Upper lobe of left lung (tissue), 6 donors: ENCODE data around the gene SARS1. TPM values are rescaled to one million over a fixed set of nuclear protein-coding genes. Genes with fewer than 3 reads are reported as not detected.

Experiments used
- ATAC-seq, 2 donors: fragments of 200-7000 bp; cut with Tn5 transposase; one replicate each; pipeline ENCODE4 v1.9.1; 2022; ENCODE audit warnings: mild to moderate bottlenecking in 2 of 2, moderate library complexity in 2 of 2; ENCODE audit not compliant: low FRiP score in 2 of 2
- DNase-seq, 2 donors: peaks; one replicate each; pipeline ENCODE4 v3.0.0-alpha.2; 2019 to 2020
- H3K27ac ChIP-seq, 4 donors: fragments of 200-600 bp; sonication (generic); one replicate each; pipeline ENCODE4 v1.5.1; 2016 to 2019
- H3K27me3 ChIP-seq, 4 donors: fragments of 200-600 bp; sonication (generic); one replicate each; pipeline ENCODE4 v1.5.1; 2017 to 2019
- H3K36me3 ChIP-seq, 4 donors: fragments of 200-600 bp; sonication (generic); one replicate each; pipeline ENCODE4 v1.5.1; 2016 to 2019
- H3K4me1 ChIP-seq, 4 donors: fragments of 200-600 bp; sonication (generic); one replicate each; pipeline ENCODE4 v1.5.1; 2018 to 2019
- H3K4me3 ChIP-seq, 4 donors: fragments of 200-600 bp; sonication (generic); one replicate each; pipeline ENCODE4 v1.5.1; 2017 to 2019; ENCODE audit warnings: mild to moderate bottlenecking in 2 of 4, moderate library complexity in 1 of 4
- H3K9me3 ChIP-seq, 4 donors: fragments of 200-600 bp; sonication (generic); one replicate each; pipeline ENCODE4 v1.5.1; 2018 to 2019
- EP300 ChIP-seq, 4 donors: sonication (generic); formaldehyde crosslinking; IDR thresholded peaks; one replicate each; pipeline ENCODE4 v1.5.1; 2017; ENCODE audit warnings: antibody characterized with exemption in 4 of 4, control low read depth in 2 of 4
- POLR2A ChIP-seq, 4 donors: fragments of 450-650 bp; IDR thresholded peaks; one replicate each; pipeline ENCODE4 v1.5.1; 2016 to 2017; ENCODE audit warnings: antibody characterized with exemption in 4 of 4, mild to moderate bottlenecking in 2 of 4
- POLR2AphosphoS5 ChIP-seq, 2 donors: sonication (generic); formaldehyde crosslinking; IDR thresholded peaks; one replicate each; pipeline ENCODE4 v1.5.1; 2017; ENCODE audit warnings: antibody characterized with exemption in 2 of 2
- WGBS, 2 donors: methylation state at CpG; one replicate each; pipeline ENCODE4 v1.1.5; 2017 to 2018; 5-methylcytosine and 5-hydroxymethylcytosine counted together
- total RNA-seq, 6 donors: library from RNA; depleted of rRNA in 4 of 6; stranded (reverse); fragments of >200 nt in 4 of 6; gene quantifications; one replicate each; pipeline versions ENCODE4 v1.1.0 to v1.2.1, GENCODE V29; 2016 to 2021
- TF ChIP-seq, protein P1 (sequence below), 6 experiments: fragments of 450-650 bp in 4 of 6; fragments of 200-600 bp in 2 of 6; sonication (generic) in 2 of 6; IDR thresholded peaks; one replicate each; pipeline ENCODE4 v1.5.1; 2016 to 2019; ENCODE audit warnings: antibody characterized with exemption in 6 of 6
- donor health status: DM: no; HTN: no; CAD: no; lungs with moderate emphysema.
- donor health status: DM: no; HTN: yes; CAD: no; lungs with severe emphysema.

The SARS1 gene
- total RNA-seq, 6 donors from 2014 or later: 126 to 212 (median 160) TPM

DNA sequence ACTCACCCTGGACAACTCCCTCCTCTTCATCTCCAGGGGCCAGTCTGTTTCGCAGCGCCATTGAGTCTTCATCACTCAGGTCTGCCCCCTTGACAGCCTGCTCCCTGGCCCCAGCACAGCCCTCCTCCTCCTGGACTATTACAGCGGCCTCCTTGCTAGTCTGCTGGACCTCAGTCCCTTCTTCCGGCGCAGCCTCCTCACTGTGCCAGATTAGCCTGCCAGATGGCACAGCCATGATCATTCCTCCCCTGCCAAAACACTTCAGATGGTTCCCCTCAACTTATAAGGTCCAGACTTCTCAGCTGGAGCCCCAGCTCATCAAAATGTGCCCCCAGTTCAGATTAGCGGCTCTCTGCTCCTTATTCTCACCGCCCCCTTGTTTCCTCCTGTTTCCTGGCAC lies 28.7 kb downstream of the SARS1 start:
- DNase-seq: peak in 1 of 2 donors; percentile 21
- H3K27ac ChIP-seq: peak overlapping the region in 1 of 4 donors; percentile 7

DNA sequence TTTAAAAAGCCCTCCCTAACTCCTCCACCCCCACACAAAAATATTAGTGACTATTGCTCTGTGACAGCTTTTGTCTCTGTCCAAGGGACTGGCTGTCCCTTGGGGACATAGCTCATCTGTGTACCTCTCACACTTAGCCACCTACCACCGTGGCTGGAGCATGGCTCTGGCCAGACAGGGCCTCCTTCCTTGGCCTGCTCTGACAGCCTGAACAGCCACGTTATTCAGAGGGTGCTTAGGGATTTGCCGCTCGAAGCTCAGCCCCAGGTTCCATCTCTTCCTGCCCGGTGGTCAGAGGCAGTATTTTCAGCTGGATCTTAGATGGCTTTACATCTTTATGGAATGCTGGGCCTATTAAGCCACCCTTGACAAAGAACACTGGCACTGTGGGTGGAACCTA lies 29.5 kb downstream of the SARS1 start:
- H3K27me3 ChIP-seq: no peaks in the 10 kb centered on the region
- no peak overlapping the region for H3K4me3 ChIP-seq
- no peak for ATAC-seq
- H3K4me1 ChIP-seq: peaks cover 15 to 25% (median 21%) of the 10 kb centered on the region in 4 donors
- no peak overlapping the region for H3K27ac ChIP-seq
- H3K36me3 ChIP-seq: peaks cover 6 to 13% (median 9%) of the 10 kb centered on the region in 4 donors
- WGBS, 2 donors: 64 to 76% methylated on average over 5 of the region's 5 CpGs
- no peaks in the 10 kb centered on the region for H3K9me3 ChIP-seq
- TF ChIP-seq EP300 (IDR thresholded peaks at IDR 0.05): no peak
- TF ChIP-seq POLR2A (IDR thresholded peaks at IDR 0.05): no peak
- TF ChIP-seq POLR2AphosphoS5 (IDR thresholded peaks at IDR 0.05): no peak
- TF ChIP-seq, protein P1, sequence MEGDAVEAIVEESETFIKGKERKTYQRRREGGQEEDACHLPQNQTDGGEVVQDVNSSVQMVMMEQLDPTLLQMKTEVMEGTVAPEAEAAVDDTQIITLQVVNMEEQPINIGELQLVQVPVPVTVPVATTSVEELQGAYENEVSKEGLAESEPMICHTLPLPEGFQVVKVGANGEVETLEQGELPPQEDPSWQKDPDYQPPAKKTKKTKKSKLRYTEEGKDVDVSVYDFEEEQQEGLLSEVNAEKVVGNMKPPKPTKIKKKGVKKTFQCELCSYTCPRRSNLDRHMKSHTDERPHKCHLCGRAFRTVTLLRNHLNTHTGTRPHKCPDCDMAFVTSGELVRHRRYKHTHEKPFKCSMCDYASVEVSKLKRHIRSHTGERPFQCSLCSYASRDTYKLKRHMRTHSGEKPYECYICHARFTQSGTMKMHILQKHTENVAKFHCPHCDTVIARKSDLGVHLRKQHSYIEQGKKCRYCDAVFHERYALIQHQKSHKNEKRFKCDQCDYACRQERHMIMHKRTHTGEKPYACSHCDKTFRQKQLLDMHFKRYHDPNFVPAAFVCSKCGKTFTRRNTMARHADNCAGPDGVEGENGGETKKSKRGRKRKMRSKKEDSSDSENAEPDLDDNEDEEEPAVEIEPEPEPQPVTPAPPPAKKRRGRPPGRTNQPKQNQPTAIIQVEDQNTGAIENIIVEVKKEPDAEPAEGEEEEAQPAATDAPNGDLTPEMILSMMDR (IDR thresholded peaks at IDR 0.05): no peak
- no peak for DNase-seq

More for the DNA sequence above, 28.7 kb downstream of the SARS1 start:
- ATAC-seq: no peak
- Histone ChIP-seq H3K4me3 (no peak overlapping the region), H3K36me3 (peaks cover 12 to 21% (median 17%) of the 10 kb centered on the region in 4 donors), H3K27me3 (no peaks in the 10 kb centered on the region), H3K9me3 (no peaks in the 10 kb centered on the region), H3K4me1 (peaks cover 15 to 25% (median 21%) of the 10 kb centered on the region in 4 donors)
- WGBS, 2 donors: 44 to 59% methylated on average over 7 of the region's 7 CpGs
- TF ChIP-seq, protein P1 (IDR thresholded peaks at IDR 0.05): no peak
- TF ChIP-seq EP300 (IDR thresholded peaks at IDR 0.05) (no peak), POLR2A (IDR thresholded peaks at IDR 0.05) (no peak)

DNA sequence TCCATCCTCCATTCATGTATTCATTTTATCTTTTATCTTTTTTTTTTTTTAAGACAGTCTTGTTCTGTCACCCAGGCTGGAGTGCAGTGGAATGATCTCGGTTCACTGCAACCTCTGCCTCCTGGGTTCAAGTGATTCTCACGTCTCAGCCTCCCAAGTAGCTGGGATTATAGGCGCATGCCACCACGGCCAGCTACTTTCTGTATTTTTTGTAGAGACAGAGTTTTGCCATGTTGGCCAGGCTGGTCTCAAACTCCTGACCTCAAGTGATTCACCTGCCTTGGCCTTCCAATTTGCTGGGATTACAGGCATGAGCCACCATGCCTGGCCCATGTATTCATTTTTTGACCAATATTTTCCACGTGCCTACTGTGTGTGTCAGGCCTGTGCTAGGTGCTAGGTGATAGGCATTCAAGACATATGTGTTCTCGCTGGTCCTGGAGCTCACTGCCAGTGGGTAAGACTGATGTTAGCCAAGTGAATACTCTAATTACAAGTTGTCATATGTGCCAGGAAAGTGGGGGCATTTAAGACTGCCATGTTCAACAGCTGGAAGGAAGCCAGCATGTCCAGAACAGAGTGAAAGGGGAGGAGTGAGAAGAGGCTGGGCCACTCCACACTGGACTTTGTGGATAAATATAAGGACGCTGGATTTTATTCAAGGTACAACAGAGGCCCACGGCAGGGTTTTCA lies 30.3 kb downstream of the SARS1 start:
- TF ChIP-seq EP300 (IDR thresholded peaks at IDR 0.05) (no peak), POLR2A (IDR thresholded peaks at IDR 0.05) (no peak), POLR2AphosphoS5 (IDR thresholded peaks at IDR 0.05) (no peak)
- TF ChIP-seq, protein P1 (IDR thresholded peaks at IDR 0.05): no peak
- peaks cover 18 to 32% (median 25%) of the 10 kb centered on the region in 4 donors for H3K4me1 ChIP-seq
- H3K27ac ChIP-seq: no peak overlapping the region
- ATAC-seq (no peak), DNase-seq (no peak)
- WGBS, 2 donors: 79 to 81% methylated on average over 8 of the region's 8 CpGs
- peaks cover 0 to 5% (median 3%) of the 10 kb centered on the region in 4 donors for H3K36me3 ChIP-seq
- H3K27me3 ChIP-seq: no peaks in the 10 kb centered on the region
- H3K9me3 ChIP-seq: no peaks in the 10 kb centered on the region
- H3K4me3 ChIP-seq: no peak overlapping the region

DNA sequence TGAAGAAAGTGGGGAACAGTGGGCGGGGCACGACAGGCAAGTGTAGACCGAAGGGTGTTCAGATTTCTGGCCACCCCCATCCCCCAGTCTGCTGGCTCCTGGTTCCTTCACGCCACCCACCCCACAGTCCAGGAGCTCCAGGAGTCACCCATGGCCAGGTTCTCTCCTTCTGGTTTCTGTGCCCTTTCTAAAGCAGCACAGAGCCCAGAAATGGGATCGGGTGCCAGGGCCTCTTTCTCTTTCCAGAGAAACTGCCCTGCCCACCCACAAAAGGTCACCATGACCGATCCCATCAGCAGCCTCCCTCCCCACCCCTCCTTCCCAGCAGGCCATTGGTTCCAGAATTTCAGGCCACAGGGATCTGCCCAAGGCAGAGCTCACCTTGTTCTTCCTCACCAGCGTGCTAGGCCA lies 32.4 kb downstream of the SARS1 start:
- ATAC-seq (no peak), DNase-seq (no peak)
- no peak for TF ChIP-seq POLR2A (IDR thresholded peaks at IDR 0.05)
- H3K27me3 ChIP-seq: peaks cover 0 to 7% (median 2%) of the 10 kb centered on the region in 4 donors
- no peak overlapping the region for H3K27ac ChIP-seq
- H3K4me3 ChIP-seq: no peak overlapping the region
- no peaks in the 10 kb centered on the region for H3K9me3 ChIP-seq
- H3K4me1 ChIP-seq: peaks cover 12 to 35% (median 27%) of the 10 kb centered on the region in 4 donors
- no peaks in the 10 kb centered on the region for H3K36me3 ChIP-seq
- WGBS, 2 donors: 88 to 89% methylated on average over 7 of the region's 7 CpGs

DNA sequence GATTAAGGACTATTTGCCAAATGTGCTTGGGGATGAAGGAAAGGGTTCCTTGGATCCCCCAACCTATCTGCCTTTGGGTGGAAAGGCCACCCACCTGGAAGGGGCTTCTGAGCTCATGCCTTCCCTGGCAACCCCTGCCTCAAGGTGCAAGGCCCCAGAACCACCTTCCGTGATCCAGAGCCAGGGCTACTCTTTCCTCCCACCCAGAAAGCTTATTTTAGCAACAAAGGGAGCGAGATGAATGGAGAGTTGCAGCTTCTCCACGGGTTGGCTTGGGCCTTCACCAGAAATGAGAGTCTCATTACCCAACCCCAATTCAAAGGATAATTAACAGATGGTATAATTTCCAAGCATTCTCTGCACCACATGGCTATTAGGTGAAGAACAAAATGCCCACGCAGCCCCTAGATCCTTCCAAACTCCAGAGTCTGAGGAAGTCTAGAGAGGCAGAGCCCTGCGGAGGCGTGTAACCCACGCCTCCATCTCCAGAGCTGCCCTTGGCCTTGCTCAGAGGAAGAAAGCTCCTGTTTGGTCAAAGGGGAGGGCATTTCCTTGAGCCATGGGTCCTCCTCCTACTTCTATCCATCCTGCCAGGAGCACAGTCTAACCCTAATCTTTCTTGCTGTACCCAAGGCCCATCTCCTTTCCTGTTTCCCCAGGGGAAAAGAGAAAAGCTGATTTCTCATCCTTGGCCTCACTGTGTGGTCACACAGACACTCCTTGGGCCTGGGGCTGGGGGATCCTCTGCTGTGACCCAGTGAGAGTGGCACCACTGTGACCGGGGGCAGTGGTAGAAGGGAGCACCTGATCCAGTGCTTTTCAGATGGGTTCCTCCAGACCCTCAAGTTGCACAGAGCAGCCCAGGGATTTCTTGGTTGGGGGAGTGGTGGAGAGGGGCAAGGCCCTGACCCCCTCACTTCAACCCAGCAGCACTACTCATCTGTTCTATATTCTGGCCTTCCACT lies 34.0 kb downstream of the SARS1 start:
- Histone ChIP-seq H3K9me3 (no peaks in the 10 kb centered on the region), H3K4me3 (no peak overlapping the region), H3K36me3 (no peaks in the 10 kb centered on the region), H3K27ac (no peak overlapping the region), H3K4me1 (peaks cover 4 to 20% (median 13%) of the 10 kb centered on the region in 4 donors), H3K27me3 (peaks cover 0 to 7% (median 2%) of the 10 kb centered on the region in 4 donors)
- DNase-seq (no peak), ATAC-seq (no peak)
- TF ChIP-seq POLR2AphosphoS5 (IDR thresholded peaks at IDR 0.05) (no peak), POLR2A (IDR thresholded peaks at IDR 0.05) (no peak), EP300 (IDR thresholded peaks at IDR 0.05) (no peak)
- TF ChIP-seq, protein P1 (IDR thresholded peaks at IDR 0.05): no peak
- WGBS, 2 donors: 91 to 97% methylated on average over 6 to 8 of the region's 8 CpGs
